Fibroblast of villous mesenchyme (primary cell): ENCODE data around the gene ZNF75A. TPM values are rescaled to one million over a fixed set of nuclear protein-coding genes. Genes with fewer than 3 reads are reported as not detected.

Experiments used
- DNase-seq: peaks from one replicate; pipeline ENCODE4 v3.0.0-alpha.2; 2010; ENCODE audit warnings: low read depth
- H3K4me3 ChIP-seq: 2 replicates; pipeline ENCODE4 v1.5.1; 2011; ENCODE audit warnings: low read depth, mild to moderate bottlenecking, low read length
- total RNA-seq: library from RNA; depleted of rRNA; stranded (reverse); fragments of >200 nt; gene quantifications from 2 replicates; pipeline ENCODE4 v1.2.3, GENCODE V29; 2012
- TF ChIP-seq, protein P1 (sequence below): IDR thresholded peaks from 2 replicates; pipeline ENCODE4 v1.5.1; 2012; ENCODE audit warnings: low read depth, mild to moderate bottlenecking, low read length; ENCODE audit not compliant: insufficient read depth

ZNF75A gene
- total RNA-seq, 1 donor: 25.5 TPM

- no peak overlapping the region for H3K4me3 ChIP-seq
- DNase-seq: no peak
- TF ChIP-seq, protein P1, sequence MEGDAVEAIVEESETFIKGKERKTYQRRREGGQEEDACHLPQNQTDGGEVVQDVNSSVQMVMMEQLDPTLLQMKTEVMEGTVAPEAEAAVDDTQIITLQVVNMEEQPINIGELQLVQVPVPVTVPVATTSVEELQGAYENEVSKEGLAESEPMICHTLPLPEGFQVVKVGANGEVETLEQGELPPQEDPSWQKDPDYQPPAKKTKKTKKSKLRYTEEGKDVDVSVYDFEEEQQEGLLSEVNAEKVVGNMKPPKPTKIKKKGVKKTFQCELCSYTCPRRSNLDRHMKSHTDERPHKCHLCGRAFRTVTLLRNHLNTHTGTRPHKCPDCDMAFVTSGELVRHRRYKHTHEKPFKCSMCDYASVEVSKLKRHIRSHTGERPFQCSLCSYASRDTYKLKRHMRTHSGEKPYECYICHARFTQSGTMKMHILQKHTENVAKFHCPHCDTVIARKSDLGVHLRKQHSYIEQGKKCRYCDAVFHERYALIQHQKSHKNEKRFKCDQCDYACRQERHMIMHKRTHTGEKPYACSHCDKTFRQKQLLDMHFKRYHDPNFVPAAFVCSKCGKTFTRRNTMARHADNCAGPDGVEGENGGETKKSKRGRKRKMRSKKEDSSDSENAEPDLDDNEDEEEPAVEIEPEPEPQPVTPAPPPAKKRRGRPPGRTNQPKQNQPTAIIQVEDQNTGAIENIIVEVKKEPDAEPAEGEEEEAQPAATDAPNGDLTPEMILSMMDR: no peak
These were observed 10.1 kb upstream of the ZNF75A start for GRCh38 chr16:3295209-3295608.

DNA sequence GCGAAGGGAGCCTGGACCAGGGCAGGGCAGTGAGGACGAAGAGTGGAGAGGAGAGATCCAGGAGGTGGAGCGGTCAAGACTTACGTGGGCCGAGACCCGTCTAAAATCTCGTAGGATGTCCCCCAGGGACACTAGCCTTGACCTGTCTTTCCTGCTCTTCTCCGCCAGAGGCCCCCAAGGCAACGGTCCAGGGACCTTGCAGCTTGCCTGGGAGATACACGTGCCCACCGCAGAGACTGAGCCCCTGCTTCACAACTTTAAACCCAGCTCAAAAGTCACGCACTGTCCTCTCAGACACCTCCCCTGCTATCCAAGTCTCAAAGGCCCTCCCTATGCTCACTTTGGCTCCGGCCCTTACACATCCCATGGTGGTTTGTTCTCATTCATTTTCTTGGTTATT, 9.5 kb upstream of the ZNF75A start:
- DNase-seq: no peak
- H3K4me3 ChIP-seq: no peak overlapping the region
- TF ChIP-seq, protein P1: no peak

GRCh38 chr16:3304370-3304769, 927 bp upstream of the ZNF75A start:
- H3K4me3 ChIP-seq: peak overlapping the region; percentile 84
- TF ChIP-seq, protein P1: no peak
- DNase-seq: peak; percentile 44

- peak overlapping the region; percentile 84 for H3K4me3 ChIP-seq
- TF ChIP-seq, protein P1: no peak
These were observed 781 bp downstream of the ZNF75A start for GRCh38 chr16:3306078-3306477.

DNA sequence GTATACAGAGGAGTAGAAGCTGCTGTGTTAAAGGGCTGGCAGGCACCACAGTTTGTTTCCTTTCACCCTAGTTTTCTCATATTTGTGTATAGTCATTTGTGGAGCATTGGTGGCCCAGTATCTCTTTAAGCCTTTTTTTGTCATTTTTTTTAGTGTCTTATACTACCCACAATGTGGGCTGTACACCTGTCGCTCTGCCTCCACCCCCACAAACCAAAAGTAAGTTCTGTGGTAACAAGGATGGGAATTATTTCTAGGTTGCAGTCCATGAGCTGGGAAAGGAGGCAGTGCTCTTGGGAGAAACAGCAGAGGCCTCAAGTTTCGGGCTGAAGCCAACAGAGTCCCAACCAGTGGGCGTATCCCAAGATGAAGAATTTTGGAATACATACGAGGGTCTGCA, 6.2 kb downstream of the ZNF75A start:
- TF ChIP-seq, protein P1: no peak
- DNase-seq: no peak

More at GRCh38 chr16:3306078-3306477, 781 bp downstream of the ZNF75A start:
- no peak for DNase-seq

DNA sequence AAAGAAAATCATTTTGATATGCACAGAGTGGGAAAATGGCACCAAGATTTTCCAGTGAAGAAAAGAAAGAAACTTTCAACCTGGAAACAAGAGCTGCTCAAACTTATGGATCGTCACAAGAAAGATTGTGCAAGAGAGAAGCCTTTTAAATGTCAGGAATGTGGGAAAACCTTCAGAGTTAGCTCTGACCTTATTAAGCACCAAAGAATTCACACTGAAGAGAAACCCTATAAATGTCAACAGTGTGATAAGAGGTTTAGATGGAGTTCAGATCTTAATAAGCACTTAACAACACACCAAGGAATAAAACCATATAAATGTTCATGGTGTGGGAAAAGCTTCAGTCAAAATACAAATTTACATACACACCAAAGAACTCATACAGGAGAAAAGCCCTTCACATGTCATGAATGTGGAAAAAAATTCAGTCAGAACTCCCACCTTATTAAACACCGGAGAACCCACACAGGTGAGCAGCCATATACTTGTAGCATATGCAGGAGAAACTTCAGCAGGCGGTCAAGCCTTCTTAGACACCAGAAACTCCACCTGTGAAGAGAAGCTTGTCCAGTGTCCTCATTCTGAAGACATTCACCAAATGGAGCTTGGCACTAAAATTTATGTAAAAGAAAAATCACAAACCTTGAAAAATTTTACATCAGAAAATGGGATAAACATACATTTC, 12.2 kb downstream of the ZNF75A start:
- peak; percentile 33 for DNase-seq
- TF ChIP-seq, protein P1: no peak
- no peak overlapping the region for H3K4me3 ChIP-seq

More for the DNA sequence above, 6.2 kb downstream of the ZNF75A start:
- H3K4me3 ChIP-seq: no peak overlapping the region

DNA sequence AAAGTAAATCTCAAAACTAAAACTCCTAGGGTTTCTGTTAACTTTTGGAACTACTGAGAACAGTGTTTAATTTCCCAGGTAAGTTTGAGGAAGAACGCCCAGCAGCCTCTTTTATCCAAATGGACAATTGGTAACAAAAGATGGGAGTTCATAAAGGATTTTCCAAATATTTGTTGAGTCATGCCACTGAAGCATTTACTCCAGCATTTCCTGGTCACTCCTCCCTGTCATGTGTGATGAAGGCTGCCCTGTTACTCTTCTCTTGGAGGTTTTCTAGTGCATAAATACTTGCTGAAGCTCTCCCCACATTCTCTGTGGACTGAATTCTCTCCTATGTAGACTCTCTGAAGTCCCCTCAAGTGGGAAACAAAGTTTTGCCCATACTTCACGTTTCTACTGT, 16.5 kb downstream of the ZNF75A start:
- TF ChIP-seq, protein P1: no peak
- no peak overlapping the region for H3K4me3 ChIP-seq
- DNase-seq: no peak
